ENCODE results near the gene NDST1. TPM values are rescaled to one million over a fixed set of nuclear protein-coding genes. Genes with fewer than 3 reads are reported as not detected.

Gene NDST1
- total and polyA plus RNA-seq, 2 of the 8 experiments (the other 6 are each of a cell fraction or from before 2014, with no cell fraction given): 27.0 to 72.0 TPM

DNA sequence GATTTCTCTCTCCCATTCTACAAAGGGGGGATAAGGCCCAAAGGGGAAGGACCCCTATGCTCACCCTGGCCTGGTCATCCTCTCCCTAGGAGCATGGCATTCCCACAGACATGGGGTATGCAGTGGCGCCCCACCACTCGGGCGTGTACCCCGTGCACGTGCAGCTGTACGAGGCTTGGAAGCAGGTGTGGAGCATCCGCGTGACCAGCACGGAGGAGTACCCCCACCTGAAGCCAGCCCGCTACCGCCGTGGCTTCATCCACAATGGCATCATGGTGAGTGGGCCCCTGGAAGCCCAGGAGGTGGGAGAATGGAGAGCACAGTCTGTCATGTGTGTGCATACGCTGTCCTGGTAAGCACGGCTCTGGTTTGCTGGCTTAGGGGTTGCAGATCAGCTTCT lies 27.7 kb downstream of the NDST1 start:
- H4K20me1 ChIP-seq (replicated peaks in 1 of 2; ENCODE audit: control insufficient read depth in 1 of 2, insufficient read depth in 2 of 2, low read length in 2 of 2): peaks cover 3 to 6% of the 10 kb centered on the region in 2 experiments
- ChIA-PET POLR2A (ENCODE audit: partially characterized antibody) (interaction anchor here (0.8 to 1.3 kb wide), 3 partner anchors 24 to 75 kb away, joined by 3 to 6 read pairs (median 4); no protein-coding TSS in a partner anchor), CTCF (ENCODE audit: partially characterized antibody) (interaction anchor here (0.6 to 15.3 kb wide), 8 partner anchors 9 to 247 kb away, joined by 3 to 229 read pairs (median 19); partner anchors contain the start of gene NDST1)
- no peak overlapping the region for H2AK5ac ChIP-seq (ENCODE audit: low read depth, low read length)
- TF ChIP-seq GABPA (IDR thresholded peaks at IDR 0.05; ENCODE audit: borderline replicate concordance, insufficient read depth, low read length): no peak
- no peak for TF ChIP-seq TBP (IDR thresholded peaks at IDR 0.05; ENCODE audit: low read depth, low read length)
- TF ChIP-seq CHD2 (IDR thresholded peaks at IDR 0.05; ENCODE audit: low read length): no peak
- no peak for TF ChIP-seq HDAC2 (IDR thresholded peaks at IDR 0.05; ENCODE audit: borderline replicate concordance in 1 of 2, low read depth in 2 of 2, low read length in 2 of 2)
- no peak for TF ChIP-seq SUZ12 (IDR thresholded peaks at IDR 0.05; ENCODE audit: low read length)
- no peak for TF ChIP-seq YY1 (IDR thresholded peaks at IDR 0.05; ENCODE audit: low read depth, low read length)
- no peak for TF ChIP-seq RFX5 (IDR thresholded peaks at IDR 0.05; ENCODE audit: borderline replicate concordance, low read depth, low read length)
- TF ChIP-seq, protein P1, sequence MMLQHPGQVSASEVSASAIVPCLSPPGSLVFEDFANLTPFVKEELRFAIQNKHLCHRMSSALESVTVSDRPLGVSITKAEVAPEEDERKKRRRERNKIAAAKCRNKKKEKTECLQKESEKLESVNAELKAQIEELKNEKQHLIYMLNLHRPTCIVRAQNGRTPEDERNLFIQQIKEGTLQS (IDR thresholded peaks at IDR 0.05; ENCODE audit: insufficient read depth, low read depth, low read length): no peak
- TF ChIP-seq KDM1A (IDR thresholded peaks at IDR 0.05; ENCODE audit: borderline replicate concordance, low read length): no peak
- TF ChIP-seq CBX5 (IDR thresholded peaks at IDR 0.05; ENCODE audit: low read depth, low read length): no peak
- TF ChIP-seq CEBPB (IDR thresholded peaks at IDR 0.05; ENCODE audit: low read depth, low read length): no peak
- TF ChIP-seq, protein P2, sequence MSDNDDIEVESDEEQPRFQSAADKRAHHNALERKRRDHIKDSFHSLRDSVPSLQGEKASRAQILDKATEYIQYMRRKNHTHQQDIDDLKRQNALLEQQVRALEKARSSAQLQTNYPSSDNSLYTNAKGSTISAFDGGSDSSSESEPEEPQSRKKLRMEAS (IDR thresholded peaks at IDR 0.05): no peak
- no peak overlapping the region for H3K27ac ChIP-seq (ENCODE audit: low read depth, low read length)
- DNase-seq (ENCODE audit: low read depth in 1 of 2, low spot score in 2 of 2) (no peak), FAIRE-seq (no peak)
- H2AFZ ChIP-seq (ENCODE audit: low read length): no peak overlapping the region
- no peak overlapping the region for H3K23ac ChIP-seq (ENCODE audit: insufficient read length)
- no peak overlapping the region for H4K5ac ChIP-seq (ENCODE audit: insufficient read length, low read depth, low read length)
- no peaks in the 10 kb centered on the region for H3K23me2 ChIP-seq (ENCODE audit: low read depth, low read length)
- no peak overlapping the region for H4K91ac ChIP-seq (replicated peaks; ENCODE audit: insufficient read length, low read length)
- no peaks in the 10 kb centered on the region; the same call in 1 of the 2 replicates for H3K79me1 ChIP-seq (ENCODE audit: low read depth, low read length)
- no peak overlapping the region for H3K56ac ChIP-seq (replicated peaks; ENCODE audit: insufficient read length, low read depth, low read length)
- H2BK12ac ChIP-seq (ENCODE audit: low read depth, low read length): no peak overlapping the region
- no peak overlapping the region for H3K4me2 ChIP-seq (ENCODE audit: insufficient read depth in 1 of 2, low read depth in 2 of 2, low read length in 2 of 2)
- no peak overlapping the region for H3K18ac ChIP-seq (ENCODE audit: extremely low read depth, low read length)
- H3K27me3 ChIP-seq (replicated peaks in 1 of 4; ENCODE audit: control insufficient read depth in 3 of 4, extremely low read depth in 1 of 4, insufficient read depth in 3 of 4, low read length in 3 of 4): no peaks in the 10 kb centered on the region
- peak overlapping the region; percentile 44; the same call in 1 of the 2 replicates for H2BK5ac ChIP-seq (ENCODE audit: low read depth, low read length)
- no peak overlapping the region for H3K9ac ChIP-seq (replicated peaks in 1 of 4; ENCODE audit: extremely low read depth in 1 of 4, low read depth in 3 of 4, low read length in 3 of 4)
- no peak overlapping the region for H3K4ac ChIP-seq (replicated peaks; ENCODE audit: insufficient read length, low read depth, low read length)
- H3K36me3 ChIP-seq (ENCODE audit: control insufficient read depth in 2 of 4, insufficient read depth in 4 of 4, low read length in 3 of 4): peaks cover 10 to 62% (median 36%) of the 10 kb centered on the region in 4 experiments
- WGBS, 2 experiments (ENCODE audit: extremely low coverage in 1 of 2, insufficient coverage in 1 of 2, insufficient read length in 1 of 2, insufficient replicate concordance in 2 of 2, low coverage in 1 of 2, low lambda C conversion rate in 2 of 2, missing lambda C conversion rate in 1 of 2): 97% methylated on average over 14 of the region's 14 CpGs; no CpG with 5 or more reads in 1 of the 2 experiments
- no peak overlapping the region for H3K4me3 ChIP-seq (ENCODE audit: extremely low read depth in 1 of 4, insufficient read depth in 2 of 4, low read depth in 3 of 4, low read length in 4 of 4)
- no peak overlapping the region for H2BK15ac ChIP-seq (ENCODE audit: low read length)
- no peaks in the 10 kb centered on the region for H3K9me3 ChIP-seq (ENCODE audit: insufficient read depth in 2 of 2, low read depth in 1 of 2, low read length in 1 of 2)
- H2BK120ac ChIP-seq (replicated peaks; ENCODE audit: low read depth, low read length): no peak overlapping the region
- no peaks in the 10 kb centered on the region for H3K79me2 ChIP-seq (ENCODE audit: control insufficient read depth in 1 of 2, insufficient read depth in 2 of 2, low read length in 2 of 2)
- no peak overlapping the region for H2BK20ac ChIP-seq (ENCODE audit: low read length)
- H3K4me1 ChIP-seq (replicated peaks in 1 of 4; ENCODE audit: control insufficient read depth in 3 of 4, insufficient read depth in 4 of 4, low read length in 3 of 4): peaks cover 0 to 3% (median 0%) of the 10 kb centered on the region in 4 experiments; a peak in 2 of 7 replicates
- H3K14ac ChIP-seq (ENCODE audit: insufficient read length): no peak overlapping the region
- H4K8ac ChIP-seq (ENCODE audit: extremely low read depth, insufficient read depth, low read length): no peak overlapping the region
